Heart left ventricle (tissue), 13 donors: Measurements from ENCODE around the gene MICOS13.

ENCODE experiments used
- POLR2A ChIP-seq, 2 donors: fragments of 450-650 bp; IDR thresholded peaks; one replicate each; pipeline ENCODE4 v1.6.1; 2017; ENCODE audit warnings: antibody characterized with exemption in 2 of 2, mild to moderate bottlenecking in 2 of 2, moderate library complexity in 2 of 2
- TF ChIP-seq, protein P1 (sequence below), 12 donors: fragments of 200-600 bp; sonication (generic) in 4 of 12; IDR thresholded peaks; one replicate each; pipeline versions ENCODE4 v1.5.0 to v1.8.0; 2018 to 2022; ENCODE audit warnings: antibody characterized with exemption in 12 of 12, mild to moderate bottlenecking in 5 of 12
- donor health status: ischemic (EF 13 %, LVEDD 7.1; RV severe dilation, severe dysfunction).
- donor health status: DM: no; HTN: yes; CAD: no.
- donor health status: DM: no; HTN: no; CAD: no.
- donor health status: ischemic (EF 25% LVEDD 6.9; RV normal size, moderate dysfunction).
- donor health status: ischemic (EF 25% LVEDD 5.7; RV mildly dilated, moderate dysfunction).
- donor health status: ischemic (EF 35%, LVEDD 5.7; RV mildly dilated, moderate dysfunction).
- donor health status: nonischemic (EF 11% LVEDD 7.7; RV severe dilation, severe dysfunction).
- donor health status: DM: yes; HTN: yes; CAD: no.
- donor health status: PGD.
- donor health status: ischemic (EF 29% LVEDD 5.4; RV normal size, mild dysfunction).
- donor health status: nonischemic (EF 23%, LVEDD 6.1; RV moderate dilation, normal function).

DNA sequence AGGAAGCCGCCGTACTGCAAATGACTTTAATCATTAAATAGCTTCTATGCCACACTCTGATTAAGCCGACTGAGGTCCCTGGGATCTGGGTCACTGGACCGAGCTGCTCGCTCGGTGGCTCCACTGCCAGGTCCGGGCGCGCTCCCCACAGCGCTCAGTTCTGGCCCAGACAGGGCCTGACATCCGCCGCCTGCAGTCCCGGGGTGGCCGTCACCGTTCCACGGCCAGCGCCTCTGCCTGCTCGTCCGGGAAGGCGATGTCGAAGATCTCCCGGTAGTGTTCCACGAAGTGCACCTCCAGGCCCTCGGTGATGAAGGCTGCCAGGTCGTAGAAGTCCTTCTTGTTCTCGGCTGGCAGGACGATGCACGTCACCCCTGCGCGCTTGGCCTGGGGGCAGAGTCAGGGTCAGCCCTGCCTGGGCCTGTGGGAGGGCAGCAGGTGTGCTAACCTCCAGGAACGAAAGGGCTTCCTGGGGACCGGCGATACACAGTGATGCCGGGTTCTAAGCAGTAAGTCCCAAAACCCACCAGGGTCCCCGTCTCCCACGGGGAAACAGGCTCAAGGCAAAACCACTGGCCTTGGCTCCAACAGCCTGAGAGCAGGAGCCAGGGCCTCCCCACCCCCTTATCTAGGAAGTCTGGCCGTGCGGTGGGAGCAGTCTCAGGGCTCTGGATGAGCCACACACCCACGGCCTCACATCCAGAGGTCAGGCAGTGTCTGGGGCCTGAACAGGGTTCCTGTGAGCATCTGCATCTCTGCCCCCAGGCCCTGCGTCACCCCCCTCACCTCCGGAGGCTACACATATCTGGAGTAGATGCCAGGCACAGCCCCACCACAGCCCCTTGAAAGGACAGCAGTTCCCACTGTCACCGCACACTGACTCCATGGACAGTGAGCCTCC, 11.8 kb upstream of the MICOS13 start:
- no peak for TF ChIP-seq POLR2A (IDR thresholded peaks at IDR 0.05)
- TF ChIP-seq, protein P1, sequence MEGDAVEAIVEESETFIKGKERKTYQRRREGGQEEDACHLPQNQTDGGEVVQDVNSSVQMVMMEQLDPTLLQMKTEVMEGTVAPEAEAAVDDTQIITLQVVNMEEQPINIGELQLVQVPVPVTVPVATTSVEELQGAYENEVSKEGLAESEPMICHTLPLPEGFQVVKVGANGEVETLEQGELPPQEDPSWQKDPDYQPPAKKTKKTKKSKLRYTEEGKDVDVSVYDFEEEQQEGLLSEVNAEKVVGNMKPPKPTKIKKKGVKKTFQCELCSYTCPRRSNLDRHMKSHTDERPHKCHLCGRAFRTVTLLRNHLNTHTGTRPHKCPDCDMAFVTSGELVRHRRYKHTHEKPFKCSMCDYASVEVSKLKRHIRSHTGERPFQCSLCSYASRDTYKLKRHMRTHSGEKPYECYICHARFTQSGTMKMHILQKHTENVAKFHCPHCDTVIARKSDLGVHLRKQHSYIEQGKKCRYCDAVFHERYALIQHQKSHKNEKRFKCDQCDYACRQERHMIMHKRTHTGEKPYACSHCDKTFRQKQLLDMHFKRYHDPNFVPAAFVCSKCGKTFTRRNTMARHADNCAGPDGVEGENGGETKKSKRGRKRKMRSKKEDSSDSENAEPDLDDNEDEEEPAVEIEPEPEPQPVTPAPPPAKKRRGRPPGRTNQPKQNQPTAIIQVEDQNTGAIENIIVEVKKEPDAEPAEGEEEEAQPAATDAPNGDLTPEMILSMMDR (IDR thresholded peaks at IDR 0.05), result no peak
